HepG2 (cell line): ENCODE measurements around the gene CYBRD1. TPM values are rescaled to one million over a fixed set of nuclear protein-coding genes. Genes with fewer than 3 reads are reported as not detected.

Experiments
- ATAC-seq: fragments of 200-7000 bp; cut with Tn5 transposase; 3 replicates; pipeline ENCODE4 v1.9.1; 2020; ENCODE audit warnings: mild to moderate bottlenecking, moderate library complexity
- BruUV-seq: library from RNA; stranded (reverse); fragments of 400-500 nt; replicated peaks from 2 replicates; lab custom pipeline; 2021; lab: Mats Ljungman, UMichigan
- CTCF ChIA-PET: fragments of 300-600 bp; formaldehyde crosslinking; extraction: SDS; loops from one replicate; lab custom pipeline; 2021; ENCODE audit warnings: low total read pairs, inconsistent platforms, low intra/inter-chr PET ratio; lab: Yijun Ruan, JAX
- POLR2A ChIA-PET: fragments of 350-600 bp; sonication (Branson Sonifier 250); formaldehyde crosslinking; loops from one replicate; lab custom pipeline; 2020; ENCODE audit warnings: antibody characterized with exemption, inconsistent platforms; lab: Yijun Ruan, JAX
- DNase-seq: peaks from one replicate; pipeline ENCODE4 v3.0.0-alpha.2; 2015; ENCODE audit warnings: low spot score
- FAIRE-seq: peaks from 3 replicates; lab custom pipeline; 2011; peaks lifted over from hg19 to GRCh38; lab: Jason Lieb, UNC
- H2AFZ ChIP-seq: one replicate; pipeline ENCODE4 v1.6.1; 2011; ENCODE audit warnings: low read length, inconsistent platforms
- H3K27ac ChIP-seq: fragments of 300-600 bp; 3 replicates; pipeline ENCODE4 v1.8.0; 2011; ENCODE audit warnings: mixed run types, mild to moderate bottlenecking, mixed read lengths, low read length, inconsistent platforms; ENCODE audit not compliant: insufficient read depth; ENCODE audit errors: extremely low read length
- H3K27me3 ChIP-seq, 2 experiments: fragments of 200-600 bp in 1 of 2; 2 replicates in 1 of 2; 3 replicates in 1 of 2; pipeline versions ENCODE4 v1.6.0 to v1.8.0; 2011; ENCODE audit warnings: low read length in 2 of 2, mild to moderate bottlenecking in 2 of 2, moderate library complexity in 2 of 2, inconsistent platforms in 1 of 2; ENCODE audit not compliant: insufficient read depth in 2 of 2, control insufficient read depth in 1 of 2
- H3K36me3 ChIP-seq, 2 experiments: fragments of 200-600 bp in 1 of 2; replicated peaks in 1 of 2; 2 replicates in 1 of 2; 3 replicates in 1 of 2; pipeline versions ENCODE4 v1.5.1 to v1.8.0; 2011; ENCODE audit warnings: low read length in 2 of 2, inconsistent platforms in 1 of 2; ENCODE audit not compliant: insufficient read depth in 2 of 2, control insufficient read depth in 1 of 2
- H3K4me1 ChIP-seq: 2 replicates; pipeline ENCODE4 v1.5.1; 2012; ENCODE audit warnings: low read length, inconsistent platforms; ENCODE audit not compliant: insufficient read depth
- H3K4me2 ChIP-seq: 2 replicates; pipeline ENCODE4 v1.6.0; 2011; ENCODE audit warnings: low read depth, low read length, inconsistent platforms
- H3K4me3 ChIP-seq, 3 experiments: fragments of 200-600 bp in 1 of 3; sonication (generic), shearing (Covaris generic) in 1 of 3; replicated peaks in 1 of 3; 2 replicates each; pipeline ENCODE4 v1.5.1; 2011 to 2016; ENCODE audit warnings: low read length in 3 of 3, inconsistent platforms in 2 of 3, low read depth in 2 of 3, mild to moderate bottlenecking in 2 of 3, control low read depth in 1 of 3, mixed read lengths in 1 of 3; ENCODE audit not compliant: insufficient read depth in 1 of 3
- H3K79me2 ChIP-seq: one replicate; pipeline ENCODE4 v1.6.1; 2011; ENCODE audit warnings: low read length, inconsistent platforms; ENCODE audit not compliant: insufficient read depth
- H3K9ac ChIP-seq: 2 replicates; pipeline ENCODE4 v1.6.0; 2011; ENCODE audit warnings: mild to moderate bottlenecking, low read depth, low read length, inconsistent platforms; ENCODE audit not compliant: insufficient read depth
- H3K9me3 ChIP-seq: 2 replicates; pipeline ENCODE4 v1.5.1; 2012; ENCODE audit warnings: mild to moderate bottlenecking, low read length
- H4K20me1 ChIP-seq: 2 replicates; pipeline ENCODE4 v1.6.0; 2011; ENCODE audit warnings: inconsistent platforms, mild to moderate bottlenecking, low read length, moderate library complexity; ENCODE audit not compliant: insufficient read depth
- ZBTB10 ChIP-seq: sonication (generic); formaldehyde crosslinking; IDR thresholded peaks from 2 replicates; pipeline ENCODE4 v1.4.0; 2020; ENCODE audit warnings: missing genetic modification reagents, borderline replicate concordance
- ZNF136 ChIP-seq: sonication (generic); formaldehyde crosslinking; IDR thresholded peaks from 2 replicates; pipeline ENCODE4 v1.8.1; 2022; ENCODE audit warnings: low read depth, mild to moderate bottlenecking, moderate library complexity, missing genetic modification reagents
- ZNF282 ChIP-seq: fragments of 450-650 bp; IDR thresholded peaks from 2 replicates; pipeline ENCODE4 v1.6.1; 2018; ENCODE audit not compliant: partially characterized antibody
- ZNF850 ChIP-seq: sonication (generic); formaldehyde crosslinking; conservative IDR thresholded peaks from 2 replicates; pipeline ENCODE4 v1.9.0; 2021; ENCODE audit warnings: mild to moderate bottlenecking, missing genetic modification reagents
- WGBS: methylation state at CpG from one replicate; pipeline ENCODE4 v1.1.6; 2017; ENCODE audit warnings: low lambda C conversion rate; 5-methylcytosine and 5-hydroxymethylcytosine counted together
- in situ Hi-C: cut with HindIII; loops from 2 replicates; pipeline ENCODE4 v1.10.0; 2017; ENCODE audit warnings: low pct_unique_long_range_greater_than_20kb; ENCODE audit not compliant: extremely low pct_ligation_motif_present
- intact Hi-C: fragments of 100-400 bp; cut with micrococcal nuclease; formaldehyde crosslinking; loops from one replicate; pipeline ENCODE4 v1.10.0; 2022; ENCODE audit not compliant: unreplicated experiment
- polyA plus RNA-seq, 8 experiments: library from polyadenylated mRNA; depleted of rRNA in 3 of 8; stranded (reverse) in 7 of 8; unstranded in 1 of 8; fragments of >200 nt; fragmentation: Illumina TruSeq in 4 of 8; extraction: Trizol in 4 of 8; gene quantifications; 2 replicates each; pipeline versions ENCODE4 v1.2.1 to v1.2.3, GENCODE V29; 2011 to 2016; ENCODE audit warnings: low read depth in 4 of 8, missing spikeins in 1 of 8, mixed read lengths in 1 of 8; ENCODE audit not compliant: insufficient read depth in 1 of 8
- total RNA-seq, 5 experiments: library from RNA; depleted of rRNA; stranded (reverse); fragments of >200 nt; fragmentation: Illumina TruSeq; extraction: Trizol; gene quantifications; 2 replicates each; pipeline ENCODE4 v1.2.3, GENCODE V29; 2016; ENCODE audit warnings: low read depth in 1 of 5
- TF ChIP-seq, protein P1 (sequence below): sonication (generic); formaldehyde crosslinking; IDR thresholded peaks from 2 replicates; pipeline ENCODE4 v1.8.0; 2022; ENCODE audit warnings: mild to moderate bottlenecking, missing genetic modification reagents, moderate library complexity
- TF ChIP-seq, protein P2 (sequence below): sonication (generic); formaldehyde crosslinking; IDR thresholded peaks from 2 replicates; pipeline ENCODE4 v1.8.0; 2022; ENCODE audit warnings: mild to moderate bottlenecking, missing genetic modification reagents, moderate library complexity

CYBRD1 gene
- total and polyA plus RNA-seq, 2 of the 13 experiments (the other 11 are each of a cell fraction or from before 2014, with no cell fraction given), result 0.13 to 0.42 TPM

DNA sequence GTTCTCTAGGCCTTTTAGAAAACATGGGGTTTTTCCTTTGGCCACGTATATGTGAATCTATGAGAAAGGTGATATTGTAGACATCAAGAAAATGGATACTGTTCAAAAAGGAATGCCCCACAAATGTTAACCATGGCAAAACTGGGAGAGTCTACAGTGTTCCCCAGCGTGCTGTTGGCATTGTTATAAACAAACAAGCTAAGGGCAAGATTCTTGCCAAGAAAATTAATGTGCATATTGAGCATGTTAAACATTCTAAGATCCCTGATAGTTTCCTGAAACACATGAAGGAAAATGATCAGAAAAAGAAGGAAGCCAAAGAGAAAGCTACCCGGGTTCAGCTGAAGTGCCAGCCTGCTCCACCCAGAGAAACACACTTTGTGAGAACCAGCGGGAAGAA is 64.9 kb downstream of the CYBRD1 start:
- CTCF ChIA-PET, result no interaction called here
- no TSS peak for BruUV-seq

More for the DNA sequence above, 64.9 kb downstream of the CYBRD1 start:
- FAIRE-seq (no peak), ATAC-seq (no peak), DNase-seq (no peak)
- intact Hi-C loops, result no loop called here
- Histone ChIP-seq H3K9me3 (no peaks in the 10 kb centered on the region), H4K20me1 (no peaks in the 10 kb centered on the region), H3K27ac (no peak overlapping the region), H3K4me1 (no peaks in the 10 kb centered on the region), H3K27me3 (peaks cover 0 to 19% of the 10 kb centered on the region in 2 experiments; a peak in 4 of 5 replicates), H3K4me3 (no peak overlapping the region), H3K4me2 (no peak overlapping the region), H3K79me2 (no peaks in the 10 kb centered on the region), H3K36me3 (no peaks in the 10 kb centered on the region), H3K9ac (no peak overlapping the region), H2AFZ (no peak overlapping the region)
- POLR2A ChIA-PET, result no interaction called here
- TF ChIP-seq ZNF282 (no peak), ZNF850 (CRISPR knock-in tag) (no peak), ZNF136 (no peak), ZBTB10 (CRISPR knock-in tag) (no peak)
- TF ChIP-seq, protein P1, sequence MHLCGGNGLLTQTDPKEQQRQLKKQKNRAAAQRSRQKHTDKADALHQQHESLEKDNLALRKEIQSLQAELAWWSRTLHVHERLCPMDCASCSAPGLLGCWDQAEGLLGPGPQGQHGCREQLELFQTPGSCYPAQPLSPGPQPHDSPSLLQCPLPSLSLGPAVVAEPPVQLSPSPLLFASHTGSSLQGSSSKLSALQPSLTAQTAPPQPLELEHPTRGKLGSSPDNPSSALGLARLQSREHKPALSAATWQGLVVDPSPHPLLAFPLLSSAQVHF (CRISPR knock-in tag), result no peak
- TF ChIP-seq, protein P2, sequence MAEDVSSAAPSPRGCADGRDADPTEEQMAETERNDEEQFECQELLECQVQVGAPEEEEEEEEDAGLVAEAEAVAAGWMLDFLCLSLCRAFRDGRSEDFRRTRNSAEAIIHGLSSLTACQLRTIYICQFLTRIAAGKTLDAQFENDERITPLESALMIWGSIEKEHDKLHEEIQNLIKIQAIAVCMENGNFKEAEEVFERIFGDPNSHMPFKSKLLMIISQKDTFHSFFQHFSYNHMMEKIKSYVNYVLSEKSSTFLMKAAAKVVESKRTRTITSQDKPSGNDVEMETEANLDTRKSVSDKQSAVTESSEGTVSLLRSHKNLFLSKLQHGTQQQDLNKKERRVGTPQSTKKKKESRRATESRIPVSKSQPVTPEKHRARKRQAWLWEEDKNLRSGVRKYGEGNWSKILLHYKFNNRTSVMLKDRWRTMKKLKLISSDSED (CRISPR knock-in tag), result no peak
- in situ Hi-C loops, result no loop called here
- WGBS, result 15% methylated on average over 4 of the region's 4 CpGs
